AG09309 (cell line): ENCODE measurements around the gene GPRIN1.

Experiments used
- DNase-seq: peaks from one replicate; pipeline ENCODE4 v3.0.0-alpha.2; 2010; ENCODE audit warnings: low read depth
- H3K4me3 ChIP-seq: 2 replicates; pipeline ENCODE4 v1.5.1; 2011; ENCODE audit warnings: mild to moderate bottlenecking, low read depth, low read length, moderate library complexity; ENCODE audit not compliant: control insufficient read depth
- CTCF ChIP-seq: IDR thresholded peaks from 2 replicates; pipeline ENCODE4 v1.5.1; 2011; ENCODE audit warnings: mild to moderate bottlenecking, low read depth, low read length, inconsistent platforms; ENCODE audit not compliant: insufficient read depth, control insufficient read depth; ENCODE audit errors: missing control alignments

The GPRIN1 gene

GRCh38 chr5:176574297-176574591, 35.7 kb downstream of the GPRIN1 start:
- no peak overlapping the region for H3K4me3 ChIP-seq
- no peak for DNase-seq
- no peak for TF ChIP-seq CTCF

- DNase-seq = no peak
- peak; percentile 87 for TF ChIP-seq CTCF
Measured at GRCh38 chr5:176573564-176574296, 36.2 kb downstream of the GPRIN1 start.

GRCh38 chr5:176570044-176570443, 39.9 kb downstream of the GPRIN1 start:
- TF ChIP-seq CTCF = peak; percentile 30

More at GRCh38 chr5:176573564-176574296, 36.2 kb downstream of the GPRIN1 start:
- no peak overlapping the region for H3K4me3 ChIP-seq

GRCh38 chr5:176568657-176569056, 41.3 kb downstream of the GPRIN1 start:
- H3K4me3 ChIP-seq = no peak overlapping the region
- no peak for TF ChIP-seq CTCF
- no peak for DNase-seq

More at GRCh38 chr5:176570044-176570443, 39.9 kb downstream of the GPRIN1 start:
- DNase-seq = no peak
- H3K4me3 ChIP-seq = no peak overlapping the region

- TF ChIP-seq CTCF = no peak
- H3K4me3 ChIP-seq = no peak overlapping the region
- DNase-seq = no peak
Measured at GRCh38 chr5:176565760-176566288, 44.1 kb downstream of the GPRIN1 start.

GRCh38 chr5:176564002-176564401, 46.0 kb downstream of the GPRIN1 start:
- H3K4me3 ChIP-seq = no peak overlapping the region
- no peak for TF ChIP-seq CTCF
- no peak for DNase-seq
